Measurements from ENCODE around the gene FAM47C. TPM values are rescaled to one million over a fixed set of nuclear protein-coding genes. Genes with fewer than 3 reads are reported as not detected.
"Not testable (repeated sequence)": the region's sequence is repeated elsewhere in the genome, so short reads cannot be mapped to it uniquely, and the experiment has no call there.

The FAM47C gene
- not detected for polyA plus RNA-seq (2012; ENCODE audit: insufficient read depth, insufficient read length, low read depth)

DNA sequence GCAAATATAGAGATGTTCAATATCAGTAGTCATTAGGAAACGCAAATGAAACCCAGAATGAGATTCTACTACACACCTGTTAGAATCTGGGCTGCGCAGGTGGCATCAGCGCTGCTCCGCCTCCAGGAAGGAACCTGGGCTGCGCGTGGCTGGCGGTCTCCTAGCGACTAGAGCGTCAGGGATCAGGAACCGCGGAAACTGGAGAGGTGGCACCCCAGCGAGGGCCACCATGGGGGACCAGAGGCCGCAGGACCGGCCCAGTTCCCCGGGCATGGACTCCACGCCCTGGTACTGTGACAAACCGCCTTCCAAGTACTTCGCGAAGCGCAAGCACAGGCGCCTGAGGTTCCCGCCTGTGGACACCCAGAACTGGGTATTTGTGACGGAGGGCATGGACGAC, at the start of gene FAM47C:
Gene FAM47C, plus strand, starts transcription at position 185 of the 400 bp plus-strand sequence. Its CDS starts 45 bp downstream, at position 230.
- not testable (repeated sequence) for H3K27me3 ChIP-seq; H3K9me3 ChIP-seq; H3K36me3 ChIP-seq; H3K4me1 ChIP-seq; H3K4me3 ChIP-seq (ENCODE audit: low read depth, low read length); DNase-seq

DNA sequence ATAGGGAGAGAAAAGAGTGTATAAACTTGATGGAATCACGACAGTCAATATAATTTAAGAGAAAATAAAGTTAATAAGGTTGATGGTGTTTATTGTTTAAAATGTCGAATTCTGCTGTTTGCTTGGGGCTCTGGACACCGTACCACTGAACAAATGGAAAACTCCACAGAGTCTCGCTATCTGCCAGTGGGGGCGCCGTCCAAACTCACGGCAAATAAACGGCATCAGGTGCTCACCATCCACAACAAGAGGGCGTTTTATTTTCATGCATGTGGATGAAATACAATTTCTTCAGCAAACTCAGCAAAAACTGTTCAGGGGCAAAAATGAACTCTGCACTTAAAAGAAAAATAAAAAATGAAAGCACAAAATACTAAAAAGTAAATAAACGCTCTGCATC, 46.6 kb upstream of the FAM47C start:
- H3K4me1 ChIP-seq = no peaks in the 10 kb centered on the region
- H3K27me3 ChIP-seq = peaks cover 5% of the 10 kb centered on the region
- H3K9me3 ChIP-seq = no peaks in the 10 kb centered on the region
- no peak overlapping the region for H3K4me3 ChIP-seq (ENCODE audit: low read depth, low read length)
- no peak for DNase-seq
- TF ChIP-seq, protein P1, sequence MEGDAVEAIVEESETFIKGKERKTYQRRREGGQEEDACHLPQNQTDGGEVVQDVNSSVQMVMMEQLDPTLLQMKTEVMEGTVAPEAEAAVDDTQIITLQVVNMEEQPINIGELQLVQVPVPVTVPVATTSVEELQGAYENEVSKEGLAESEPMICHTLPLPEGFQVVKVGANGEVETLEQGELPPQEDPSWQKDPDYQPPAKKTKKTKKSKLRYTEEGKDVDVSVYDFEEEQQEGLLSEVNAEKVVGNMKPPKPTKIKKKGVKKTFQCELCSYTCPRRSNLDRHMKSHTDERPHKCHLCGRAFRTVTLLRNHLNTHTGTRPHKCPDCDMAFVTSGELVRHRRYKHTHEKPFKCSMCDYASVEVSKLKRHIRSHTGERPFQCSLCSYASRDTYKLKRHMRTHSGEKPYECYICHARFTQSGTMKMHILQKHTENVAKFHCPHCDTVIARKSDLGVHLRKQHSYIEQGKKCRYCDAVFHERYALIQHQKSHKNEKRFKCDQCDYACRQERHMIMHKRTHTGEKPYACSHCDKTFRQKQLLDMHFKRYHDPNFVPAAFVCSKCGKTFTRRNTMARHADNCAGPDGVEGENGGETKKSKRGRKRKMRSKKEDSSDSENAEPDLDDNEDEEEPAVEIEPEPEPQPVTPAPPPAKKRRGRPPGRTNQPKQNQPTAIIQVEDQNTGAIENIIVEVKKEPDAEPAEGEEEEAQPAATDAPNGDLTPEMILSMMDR (IDR thresholded peaks at IDR 0.05; ENCODE audit: low read depth, low read length) = peak; percentile 45
- H3K36me3 ChIP-seq = no peaks in the 10 kb centered on the region

DNA sequence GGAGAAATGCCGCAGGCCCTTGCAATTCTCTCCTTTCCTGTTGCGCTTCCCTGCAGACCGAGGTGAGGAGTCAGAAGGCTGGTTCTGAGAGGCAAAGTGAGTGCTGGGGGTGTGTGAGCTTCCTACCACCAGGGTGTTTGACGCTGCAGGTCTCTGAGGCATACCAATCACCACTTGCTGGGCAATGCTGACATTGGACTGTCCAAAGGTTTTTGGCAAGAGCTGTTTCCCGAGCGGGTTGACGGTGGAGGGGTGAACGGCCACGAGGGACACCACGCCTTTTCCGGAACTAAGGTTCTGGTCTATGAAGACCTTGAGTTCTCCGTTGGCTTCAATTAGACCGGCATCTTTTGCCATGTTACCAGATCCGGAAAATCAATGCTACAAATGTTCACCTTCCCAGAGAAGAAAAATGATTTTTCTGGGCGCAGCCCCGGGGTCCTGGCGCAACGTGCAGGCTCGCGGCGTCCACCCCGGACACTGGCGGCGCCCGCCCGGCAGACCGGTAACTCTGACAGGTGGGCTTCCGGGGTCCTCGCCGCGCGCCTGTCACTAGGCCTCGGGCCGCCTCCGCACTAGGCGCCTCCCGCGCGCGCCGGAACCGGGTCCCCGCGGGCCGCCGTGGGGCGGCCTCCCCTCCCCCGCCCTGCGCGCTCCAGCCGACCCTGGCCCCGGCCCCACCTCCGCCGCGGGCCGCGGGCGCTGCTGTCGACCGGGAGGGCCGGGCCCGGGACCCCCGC, 44.9 kb upstream of the FAM47C start:
- no peaks in the 10 kb centered on the region for H3K36me3 ChIP-seq
- no peaks in the 10 kb centered on the region for H3K9me3 ChIP-seq
- TF ChIP-seq, protein P1 (IDR thresholded peaks at IDR 0.05; ENCODE audit: low read depth, low read length) = no peak
- no peak for DNase-seq
- no peaks in the 10 kb centered on the region for H3K27me3 ChIP-seq
- H3K4me3 ChIP-seq (ENCODE audit: low read depth, low read length) = no peak overlapping the region
- H3K4me1 ChIP-seq = no peaks in the 10 kb centered on the region

DNA sequence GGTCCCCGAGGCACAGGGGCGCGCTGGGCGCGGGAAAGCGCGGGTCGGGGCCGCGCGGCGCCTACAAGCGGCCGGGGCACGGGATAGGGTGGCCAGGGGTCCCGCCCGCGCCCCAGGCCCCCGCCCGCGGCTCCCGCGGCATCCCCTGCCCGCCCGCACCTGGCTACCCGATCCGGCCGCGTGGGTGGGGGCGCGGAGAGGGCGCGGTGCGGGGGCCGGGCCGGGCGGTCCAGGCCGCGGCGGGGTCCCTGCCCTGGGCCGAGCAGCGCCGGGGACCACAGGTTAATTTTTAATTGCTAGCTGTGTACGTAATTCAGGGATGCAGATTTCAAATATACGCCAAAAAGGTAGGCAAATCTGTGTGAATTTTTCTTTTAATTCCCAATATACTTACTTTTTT, 44.3 kb upstream of the FAM47C start:
- no peaks in the 10 kb centered on the region for H3K36me3 ChIP-seq
- no peaks in the 10 kb centered on the region for H3K9me3 ChIP-seq
- DNase-seq = no peak
- H3K27me3 ChIP-seq = no peaks in the 10 kb centered on the region
- no peaks in the 10 kb centered on the region for H3K4me1 ChIP-seq
- TF ChIP-seq, protein P1 (IDR thresholded peaks at IDR 0.05; ENCODE audit: low read depth, low read length) = no peak
- H3K4me3 ChIP-seq (ENCODE audit: low read depth, low read length) = no peak overlapping the region

DNA sequence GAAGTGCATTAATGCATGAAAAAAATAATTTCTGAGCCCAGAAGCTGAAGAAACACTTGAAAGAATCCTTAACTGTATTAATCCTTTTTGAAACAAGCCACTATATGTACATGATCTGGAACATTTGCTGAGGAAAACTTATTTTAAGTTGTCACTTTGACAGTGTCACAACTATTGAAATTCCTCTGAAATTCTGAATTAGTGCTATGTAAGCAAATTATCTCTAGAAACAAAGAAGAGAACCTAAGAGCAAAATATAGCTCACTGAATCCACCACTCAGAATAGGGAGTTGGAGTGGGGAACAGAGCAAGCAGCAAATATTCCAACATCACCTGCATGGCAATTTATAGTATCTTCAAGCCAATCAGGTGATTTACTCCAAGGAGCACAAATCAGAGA, 34.6 kb upstream of the FAM47C start:
- Histone ChIP-seq H3K4me1 (no peaks in the 10 kb centered on the region), H3K9me3 (no peaks in the 10 kb centered on the region), H3K36me3 (no peaks in the 10 kb centered on the region), H3K4me3 (ENCODE audit: low read depth, low read length) (no peak overlapping the region), H3K27me3 (no peaks in the 10 kb centered on the region)
- DNase-seq = no peak
- TF ChIP-seq, protein P1 (IDR thresholded peaks at IDR 0.05; ENCODE audit: low read depth, low read length) = no peak

DNA sequence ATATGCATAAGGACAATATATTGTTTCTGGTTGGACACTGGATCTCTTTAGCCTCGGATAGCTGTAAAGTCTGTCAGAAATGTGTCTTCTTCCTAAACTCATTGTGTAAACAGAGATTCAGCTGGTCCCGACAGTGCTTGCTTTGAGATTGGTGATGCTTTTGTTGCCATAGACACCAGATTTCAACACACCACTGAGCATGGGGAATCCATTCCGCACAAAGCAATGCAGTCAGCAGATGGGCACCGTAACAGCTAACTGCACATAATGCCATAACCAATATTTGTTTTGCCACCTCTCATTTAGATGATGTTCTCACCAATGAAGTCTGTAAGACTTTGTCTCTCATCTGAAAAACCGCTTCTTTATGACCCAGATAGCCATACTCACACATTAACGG, 33.3 kb upstream of the FAM47C start:
- H3K4me1 ChIP-seq = no peaks in the 10 kb centered on the region
- no peaks in the 10 kb centered on the region for H3K36me3 ChIP-seq
- TF ChIP-seq, protein P1 (IDR thresholded peaks at IDR 0.05; ENCODE audit: low read depth, low read length) = no peak
- H3K27me3 ChIP-seq = no peaks in the 10 kb centered on the region
- H3K4me3 ChIP-seq (ENCODE audit: low read depth, low read length) = no peak overlapping the region
- H3K9me3 ChIP-seq = no peaks in the 10 kb centered on the region
- DNase-seq = no peak
